HL-60 (cell line): ENCODE measurements around the gene LHX4.

Experiments
- DNase-seq, 2 experiments: peaks; one replicate each; pipeline ENCODE4 v3.0.0-alpha.2; 2010 to 2020; ENCODE audit warnings: low read depth in 1 of 2, low spot score in 1 of 2
- H3K27ac ChIP-seq: fragments of 250-450 bp; sonication (Bioruptor Pico); replicated peaks from 2 replicates; pipeline ENCODE4 v1.5.1; 2020; ENCODE audit warnings: mild to moderate bottlenecking, moderate library complexity
- H3K27me3 ChIP-seq: fragments of 250-450 bp; sonication (Bioruptor Pico); 2 replicates; pipeline ENCODE4 v1.5.1; 2021; ENCODE audit warnings: mild to moderate bottlenecking, moderate library complexity; ENCODE audit not compliant: insufficient read depth, poor library complexity, severe bottlenecking
- H3K4me3 ChIP-seq: replicated peaks from 2 replicates; pipeline ENCODE4 v1.5.1; 2011; ENCODE audit warnings: mild to moderate bottlenecking, control low read depth, low read length; ENCODE audit not compliant: insufficient read depth
- GABPA ChIP-seq: IDR thresholded peaks from 2 replicates; pipeline ENCODE4 v1.6.1; 2012; ENCODE audit warnings: low read depth
- POLR2AphosphoS5 ChIP-seq: IDR thresholded peaks from 2 replicates; pipeline ENCODE4 v1.6.1; 2012; ENCODE audit warnings: low read depth
- REST ChIP-seq: IDR thresholded peaks from 2 replicates; pipeline ENCODE4 v1.6.1; 2012; ENCODE audit warnings: low read depth; ENCODE audit not compliant: insufficient replicate concordance
- SPI1 ChIP-seq: IDR thresholded peaks from 2 replicates; pipeline ENCODE4 v1.6.1; 2012; ENCODE audit warnings: low read depth, mild to moderate bottlenecking, borderline replicate concordance
- TF ChIP-seq, protein P1 (sequence below): IDR thresholded peaks from one replicate; pipeline ENCODE4 v1.5.1; 2011; ENCODE audit warnings: low read length, control low read depth, inconsistent platforms; ENCODE audit not compliant: insufficient read depth

Gene LHX4

DNA sequence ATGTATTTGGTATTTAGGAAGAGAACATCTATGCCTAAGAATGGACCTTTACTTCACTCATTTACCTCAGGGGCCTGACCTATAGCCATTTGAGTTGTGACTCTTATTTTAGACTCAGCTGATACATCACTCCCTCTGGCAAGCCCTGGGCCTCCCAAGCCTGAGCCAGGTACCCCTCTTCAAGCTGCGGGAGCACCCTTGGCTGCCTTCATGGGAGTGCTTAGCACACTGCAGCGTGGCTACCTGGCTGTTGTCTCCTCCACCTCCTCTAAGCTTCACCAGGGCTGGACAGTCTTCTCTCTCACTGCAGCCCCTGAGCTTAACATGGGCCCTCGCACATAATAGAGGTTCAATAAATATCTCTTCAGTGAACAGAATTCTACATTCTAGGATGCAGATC is 23.5 kb upstream of the LHX4 start:
- H3K27me3 ChIP-seq: no peaks in the 10 kb centered on the region
- DNase-seq: no peak
- H3K27ac ChIP-seq: no peak overlapping the region
- TF ChIP-seq REST (no peak), POLR2AphosphoS5 (no peak), GABPA (no peak), SPI1 (no peak)
- TF ChIP-seq, protein P1, sequence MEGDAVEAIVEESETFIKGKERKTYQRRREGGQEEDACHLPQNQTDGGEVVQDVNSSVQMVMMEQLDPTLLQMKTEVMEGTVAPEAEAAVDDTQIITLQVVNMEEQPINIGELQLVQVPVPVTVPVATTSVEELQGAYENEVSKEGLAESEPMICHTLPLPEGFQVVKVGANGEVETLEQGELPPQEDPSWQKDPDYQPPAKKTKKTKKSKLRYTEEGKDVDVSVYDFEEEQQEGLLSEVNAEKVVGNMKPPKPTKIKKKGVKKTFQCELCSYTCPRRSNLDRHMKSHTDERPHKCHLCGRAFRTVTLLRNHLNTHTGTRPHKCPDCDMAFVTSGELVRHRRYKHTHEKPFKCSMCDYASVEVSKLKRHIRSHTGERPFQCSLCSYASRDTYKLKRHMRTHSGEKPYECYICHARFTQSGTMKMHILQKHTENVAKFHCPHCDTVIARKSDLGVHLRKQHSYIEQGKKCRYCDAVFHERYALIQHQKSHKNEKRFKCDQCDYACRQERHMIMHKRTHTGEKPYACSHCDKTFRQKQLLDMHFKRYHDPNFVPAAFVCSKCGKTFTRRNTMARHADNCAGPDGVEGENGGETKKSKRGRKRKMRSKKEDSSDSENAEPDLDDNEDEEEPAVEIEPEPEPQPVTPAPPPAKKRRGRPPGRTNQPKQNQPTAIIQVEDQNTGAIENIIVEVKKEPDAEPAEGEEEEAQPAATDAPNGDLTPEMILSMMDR: no peak
- no peak overlapping the region for H3K4me3 ChIP-seq

GRCh38 chr1:180208264-180208663 is 21.8 kb upstream of the LHX4 start:
- Histone ChIP-seq H3K4me3 (no peak overlapping the region), H3K27me3 (no peaks in the 10 kb centered on the region), H3K27ac (peak overlapping the region; percentile 26; the same call in 1 of the 2 replicates)
- TF ChIP-seq, protein P1: no peak
- TF ChIP-seq GABPA (no peak), REST (no peak), POLR2AphosphoS5 (no peak), SPI1 (peak; percentile 95)
- DNase-seq: peak in 1 of 2 experiments; percentile 71

DNA sequence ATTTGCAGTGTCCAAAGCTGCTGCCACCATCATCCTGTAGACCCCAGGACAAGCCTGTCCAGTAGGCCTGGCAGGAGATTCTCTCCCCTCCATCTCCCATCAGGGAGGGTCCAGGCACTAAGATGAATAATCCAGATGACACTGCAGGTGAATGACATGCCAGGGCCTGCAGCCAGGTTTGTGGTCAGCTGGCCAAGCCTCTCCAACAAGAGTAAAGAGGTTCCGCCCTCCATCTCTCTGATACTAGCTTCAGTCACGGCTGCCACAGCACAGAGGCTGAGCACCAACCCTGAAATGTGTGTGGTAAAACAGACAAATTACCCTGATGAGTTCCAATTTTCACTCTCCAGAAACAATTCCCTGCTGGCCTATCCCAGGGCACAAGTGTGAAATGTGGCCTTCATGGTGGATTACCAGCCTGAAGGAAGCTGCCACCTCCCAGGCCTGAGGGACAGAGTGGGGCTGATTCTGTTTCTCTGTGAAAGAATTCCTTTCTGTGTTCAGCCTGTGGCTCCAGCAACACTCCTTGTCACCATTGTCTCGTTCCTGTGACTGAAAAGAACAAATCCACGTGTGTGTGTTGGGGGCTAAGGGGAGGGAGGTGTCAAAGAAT is 19.9 kb upstream of the LHX4 start:
- H3K27ac ChIP-seq: no peak overlapping the region
- DNase-seq: no peak
- H3K4me3 ChIP-seq: no peak overlapping the region
- TF ChIP-seq POLR2AphosphoS5 (no peak), REST (no peak), SPI1 (no peak), GABPA (no peak)
- TF ChIP-seq, protein P1: no peak
- H3K27me3 ChIP-seq: no peaks in the 10 kb centered on the region
